LNCaP clone FGC (cell line): ENCODE results near the gene CDC42BPG.

ENCODE experiments used
- DNase-seq: peaks from one replicate; pipeline ENCODE4 v3.0.0-alpha.2; 2011; ENCODE audit warnings: low read depth
- H3K4me3 ChIP-seq: 2 replicates; pipeline ENCODE4 v1.5.1; 2011; ENCODE audit warnings: mild to moderate bottlenecking, low read depth, low read length, control low read depth
- TF ChIP-seq, protein P1 (sequence below): IDR thresholded peaks from 2 replicates; pipeline ENCODE4 v1.5.1; 2012; ENCODE audit warnings: mild to moderate bottlenecking; ENCODE audit not compliant: control insufficient read depth, insufficient read depth; ENCODE audit errors: extremely low read depth

The CDC42BPG gene

DNA sequence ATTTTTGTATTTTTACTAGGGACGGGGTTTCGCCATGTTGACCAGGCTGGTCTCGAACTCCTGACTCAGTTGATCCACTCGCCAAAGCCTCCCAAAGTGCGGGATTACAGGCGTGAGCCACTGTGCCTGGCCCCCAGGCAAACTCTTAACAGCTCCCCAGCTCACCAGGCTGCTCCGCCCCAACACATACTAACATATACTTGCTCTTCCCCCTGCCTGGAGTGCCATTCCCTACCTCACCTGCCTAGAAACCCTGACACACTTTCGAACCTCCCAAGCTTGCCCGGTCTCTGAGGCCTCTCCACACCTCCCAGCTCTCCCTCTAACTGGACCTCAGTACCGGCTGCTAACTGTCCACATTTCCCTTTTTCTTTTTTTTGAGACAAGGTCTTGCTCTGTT lies 49.9 kb downstream of the CDC42BPG start:
- TF ChIP-seq, protein P1, sequence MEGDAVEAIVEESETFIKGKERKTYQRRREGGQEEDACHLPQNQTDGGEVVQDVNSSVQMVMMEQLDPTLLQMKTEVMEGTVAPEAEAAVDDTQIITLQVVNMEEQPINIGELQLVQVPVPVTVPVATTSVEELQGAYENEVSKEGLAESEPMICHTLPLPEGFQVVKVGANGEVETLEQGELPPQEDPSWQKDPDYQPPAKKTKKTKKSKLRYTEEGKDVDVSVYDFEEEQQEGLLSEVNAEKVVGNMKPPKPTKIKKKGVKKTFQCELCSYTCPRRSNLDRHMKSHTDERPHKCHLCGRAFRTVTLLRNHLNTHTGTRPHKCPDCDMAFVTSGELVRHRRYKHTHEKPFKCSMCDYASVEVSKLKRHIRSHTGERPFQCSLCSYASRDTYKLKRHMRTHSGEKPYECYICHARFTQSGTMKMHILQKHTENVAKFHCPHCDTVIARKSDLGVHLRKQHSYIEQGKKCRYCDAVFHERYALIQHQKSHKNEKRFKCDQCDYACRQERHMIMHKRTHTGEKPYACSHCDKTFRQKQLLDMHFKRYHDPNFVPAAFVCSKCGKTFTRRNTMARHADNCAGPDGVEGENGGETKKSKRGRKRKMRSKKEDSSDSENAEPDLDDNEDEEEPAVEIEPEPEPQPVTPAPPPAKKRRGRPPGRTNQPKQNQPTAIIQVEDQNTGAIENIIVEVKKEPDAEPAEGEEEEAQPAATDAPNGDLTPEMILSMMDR = no peak
- no peak for DNase-seq
- no peak overlapping the region for H3K4me3 ChIP-seq

DNA sequence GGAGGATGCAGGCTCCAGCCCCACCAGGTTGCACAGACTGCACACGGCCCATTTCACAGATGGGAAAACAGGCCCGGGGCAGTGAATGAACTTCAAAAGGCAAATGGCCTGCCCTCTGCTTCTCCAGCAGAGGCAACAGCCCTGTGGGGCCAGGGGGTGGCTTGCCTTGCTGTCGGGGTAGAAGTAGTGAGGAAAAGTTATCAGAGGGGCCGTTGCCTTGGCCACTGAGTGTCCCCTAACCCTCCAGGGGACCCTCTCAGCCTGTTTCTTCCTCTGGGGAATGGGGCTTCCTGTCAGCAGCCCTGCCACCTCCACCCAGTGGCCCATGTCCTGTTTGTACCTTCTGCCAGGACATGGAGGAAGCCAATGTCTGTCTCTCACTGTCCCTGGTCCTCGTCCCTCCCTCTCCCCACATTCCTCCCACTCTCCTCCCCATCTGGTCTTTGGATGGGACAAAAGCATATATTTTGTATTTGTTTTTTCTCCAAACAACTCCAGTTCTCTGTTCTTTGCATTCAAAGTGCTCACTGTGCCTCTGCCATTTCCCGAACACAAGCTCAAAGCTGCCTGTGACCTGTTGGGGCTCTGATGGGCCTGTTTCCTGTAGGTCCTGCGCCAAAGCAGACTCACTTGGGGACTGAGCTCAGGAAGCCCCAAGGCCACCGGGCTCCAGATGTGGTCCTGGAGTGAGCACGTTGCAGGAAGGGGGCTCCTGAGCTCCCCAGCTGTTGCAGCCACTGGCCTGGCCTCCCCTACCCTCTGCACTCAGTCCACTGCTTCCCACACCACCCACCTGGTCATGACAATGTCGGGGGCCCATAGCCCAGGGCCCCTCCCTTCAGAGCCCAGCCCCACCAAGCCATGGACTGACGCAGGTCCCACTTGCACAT lies 50.9 kb downstream of the CDC42BPG start:
- H3K4me3 ChIP-seq = no peak overlapping the region
- no peak for DNase-seq
- TF ChIP-seq, protein P1 = no peak

DNA sequence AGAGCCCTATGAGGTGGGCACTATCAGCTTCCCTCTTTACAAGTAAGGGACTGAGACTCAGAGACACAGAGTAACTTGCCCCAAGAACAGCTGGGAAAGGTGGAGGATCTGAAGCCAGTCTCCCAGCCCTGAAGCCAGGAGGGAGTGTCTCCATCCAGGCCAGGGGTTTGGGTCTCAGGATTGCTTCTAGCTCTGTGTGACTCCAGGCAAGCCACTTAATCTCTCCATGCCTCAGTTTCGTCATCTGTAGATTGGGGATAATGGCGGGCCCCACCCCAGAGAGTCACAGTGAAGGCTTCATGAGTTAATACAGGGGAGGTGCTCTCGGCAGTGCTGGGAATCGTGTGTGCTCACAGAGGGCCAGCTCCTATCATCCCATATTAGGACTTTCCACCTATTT lies 52.0 kb downstream of the CDC42BPG start:
- TF ChIP-seq, protein P1 = no peak

DNA sequence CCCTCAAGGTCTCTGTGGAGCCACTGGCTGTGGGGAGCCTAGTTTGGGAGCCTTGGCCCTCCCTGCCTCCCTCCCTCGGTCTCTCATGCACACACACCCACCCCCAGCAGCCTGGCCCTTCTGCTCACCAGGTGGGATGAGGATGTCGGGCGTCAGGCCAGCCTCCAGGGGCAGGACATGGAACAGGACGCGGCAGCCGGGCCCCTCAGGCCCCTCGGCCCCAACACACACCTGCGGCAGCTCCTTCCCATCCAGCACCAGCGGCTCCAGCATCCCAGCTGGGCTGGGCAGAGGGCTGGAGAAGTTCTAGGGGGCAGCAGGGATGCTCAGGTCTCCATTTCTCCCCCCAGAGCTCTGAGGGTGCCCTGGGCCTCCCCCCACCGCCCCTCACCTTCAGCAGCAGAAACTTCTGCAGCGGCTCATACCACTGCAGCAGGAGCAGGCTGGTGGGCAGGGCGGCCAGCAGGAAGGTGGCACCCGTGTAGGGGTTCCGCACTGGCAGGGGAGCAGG lies 52.6 kb downstream of the CDC42BPG start:
- TF ChIP-seq, protein P1 = no peak
- no peak for DNase-seq
- H3K4me3 ChIP-seq = no peak overlapping the region

More for the DNA sequence above, 52.0 kb downstream of the CDC42BPG start:
- no peak overlapping the region for H3K4me3 ChIP-seq
- DNase-seq = no peak

DNA sequence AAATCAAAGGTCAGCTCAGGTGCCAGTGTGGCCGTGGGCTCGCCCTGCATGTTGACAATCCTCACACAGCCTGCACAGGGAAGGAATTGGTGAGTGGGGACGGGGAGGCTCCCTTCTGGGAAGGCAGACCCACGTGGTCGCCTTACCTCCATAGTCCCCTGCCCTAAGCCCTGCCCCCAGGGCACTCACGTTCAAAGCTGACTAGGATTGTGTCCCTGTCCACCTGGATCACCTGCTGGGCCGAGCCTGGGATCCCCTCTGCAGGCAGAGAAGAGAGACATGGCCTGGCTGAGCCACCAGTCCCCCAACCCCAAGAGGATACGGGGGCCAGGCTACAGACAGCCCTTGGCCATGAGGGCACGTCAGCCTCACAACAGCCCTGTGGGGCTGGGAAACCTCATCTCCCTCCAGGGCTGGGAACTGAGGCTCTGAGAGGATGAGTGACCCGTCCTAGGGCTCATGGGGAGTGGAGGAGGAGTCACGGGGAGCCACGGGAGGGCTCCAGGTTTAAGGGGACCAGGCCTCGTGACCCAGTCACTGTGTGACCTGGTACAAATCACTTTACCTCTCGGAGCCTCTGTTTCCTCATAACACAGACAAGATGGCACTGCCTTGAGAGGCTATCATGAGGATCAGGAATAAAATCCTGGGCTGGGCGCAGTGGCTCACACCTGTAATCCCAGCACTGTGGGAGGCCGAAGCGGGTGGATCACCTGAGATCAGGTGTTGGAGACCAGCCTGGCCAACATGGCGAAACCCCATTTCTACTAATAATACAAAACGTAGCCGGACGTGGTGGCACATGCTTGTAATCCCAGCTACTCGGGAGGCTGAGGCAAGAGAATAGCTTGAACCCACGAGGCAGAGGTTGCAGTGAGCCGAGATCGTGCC lies 54.0 kb downstream of the CDC42BPG start:
- TF ChIP-seq, protein P1 = no peak
- DNase-seq = no peak
- no peak overlapping the region for H3K4me3 ChIP-seq

DNA sequence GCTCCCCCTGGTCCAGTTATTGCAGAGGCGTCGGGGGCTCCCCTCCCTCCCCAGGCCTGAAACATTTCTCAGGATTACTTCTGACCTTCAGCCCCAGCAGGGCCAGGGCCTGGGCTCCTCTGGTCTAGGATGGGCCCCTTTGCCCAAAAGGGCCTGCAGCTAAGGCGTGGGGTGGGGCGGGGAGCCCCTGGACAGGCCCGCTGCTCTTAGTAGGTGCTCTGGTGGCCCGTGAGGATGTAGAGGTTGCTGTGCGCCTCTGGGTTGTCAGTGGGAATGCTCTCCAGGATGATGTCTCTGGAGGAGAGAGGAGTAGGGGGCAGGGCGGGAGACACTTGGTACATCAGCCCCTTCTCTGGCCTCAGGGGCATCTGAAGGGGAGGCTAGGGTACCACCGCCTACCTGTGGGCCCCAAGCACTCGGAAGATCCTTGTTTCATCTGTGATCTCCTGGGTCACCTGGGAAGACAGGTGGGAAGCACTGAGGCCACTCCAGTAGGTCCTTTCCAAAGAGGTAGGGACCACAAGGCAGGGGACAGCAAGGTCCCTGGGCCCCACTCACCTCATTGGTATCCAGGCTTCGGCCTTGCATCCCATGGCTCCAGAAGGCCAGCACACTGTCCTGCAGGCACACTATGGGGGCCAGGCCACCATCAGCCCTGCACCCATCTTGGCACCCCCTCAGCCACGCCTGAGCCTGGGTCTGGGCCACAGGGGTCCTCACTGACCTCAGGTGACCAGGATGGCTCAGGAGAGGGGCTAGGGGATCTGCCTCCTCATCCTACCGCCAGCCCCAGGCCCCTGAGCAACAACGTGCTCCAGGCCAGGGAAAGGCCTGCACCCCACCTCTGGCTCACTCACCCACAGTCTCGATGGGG lies 54.9 kb downstream of the CDC42BPG start:
- no peak for DNase-seq
- TF ChIP-seq, protein P1 = no peak
- H3K4me3 ChIP-seq = no peak overlapping the region
